ENCODE data around the gene KIF13A.
"Not testable (repeated sequence)": the region's sequence is repeated elsewhere in the genome, so short reads cannot be mapped to it uniquely, and the experiment has no call there.

The KIF13A gene

GRCh38 chr6:17768388-17768787 lies 219.0 kb downstream of the KIF13A start:
- Mint-ChIP-seq H3K9me3 (no peaks in the 10 kb centered on the region), H3K4me1 (no peaks in the 10 kb centered on the region), H3K27me3 (peaks cover 17% of the 10 kb centered on the region), H3K4me3 (no peak overlapping the region), H3K27ac (no peak overlapping the region)
- DNase-seq, result no peak
- no peak for ATAC-seq

DNA sequence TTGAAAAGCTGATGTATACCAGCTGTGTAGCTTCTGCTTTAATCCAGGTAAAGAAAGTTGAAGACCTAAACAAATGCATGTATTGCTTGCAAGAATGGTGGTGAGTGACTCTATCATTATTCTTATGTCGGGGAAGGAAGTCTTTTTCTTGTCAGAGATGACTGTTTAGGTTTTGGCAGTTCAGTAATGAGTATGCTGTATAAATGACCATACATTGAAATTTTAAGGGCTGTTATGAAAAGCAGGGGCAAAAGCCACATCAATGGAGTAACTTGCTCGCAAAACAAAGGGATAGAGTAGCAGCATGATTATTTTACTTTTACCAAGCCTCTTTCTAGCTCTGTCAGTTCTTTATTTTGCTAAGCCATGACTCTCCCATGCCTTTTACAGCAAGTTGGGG lies 224.8 kb downstream of the KIF13A start:
- H3K9me3 Mint-ChIP-seq, result no peaks in the 10 kb centered on the region
- H3K27me3 Mint-ChIP-seq, result peaks cover 10% of the 10 kb centered on the region
- H3K4me3 Mint-ChIP-seq, result no peak overlapping the region
- ATAC-seq (no peak), DNase-seq (no peak)
- H3K4me1 Mint-ChIP-seq, result no peaks in the 10 kb centered on the region
- H3K27ac Mint-ChIP-seq, result no peak overlapping the region

GRCh38 chr6:17758119-17758518 lies 229.3 kb downstream of the KIF13A start:
- DNase-seq (no peak), ATAC-seq (no peak)
- no peak overlapping the region for H3K4me3 Mint-ChIP-seq
- no peaks in the 10 kb centered on the region for H3K27me3 Mint-ChIP-seq
- H3K4me1 Mint-ChIP-seq, result no peaks in the 10 kb centered on the region
- H3K27ac Mint-ChIP-seq, result no peak overlapping the region
- no peaks in the 10 kb centered on the region for H3K9me3 Mint-ChIP-seq

GRCh38 chr6:17754254-17754653 lies 233.2 kb downstream of the KIF13A start:
- ATAC-seq (no peak), DNase-seq (no peak)
- H3K9me3 Mint-ChIP-seq, result no peaks in the 10 kb centered on the region
- no peaks in the 10 kb centered on the region for H3K27me3 Mint-ChIP-seq
- H3K4me3 Mint-ChIP-seq, result no peak overlapping the region
- H3K4me1 Mint-ChIP-seq, result no peaks in the 10 kb centered on the region
- H3K27ac Mint-ChIP-seq, result no peak overlapping the region

- DNase-seq, H3K27me3 Mint-ChIP-seq, H3K4me1 Mint-ChIP-seq, ATAC-seq, H3K9me3 Mint-ChIP-seq, H3K27ac Mint-ChIP-seq, H3K4me3 Mint-ChIP-seq: not testable (repeated sequence)
These were observed 242.1 kb downstream of the KIF13A start for GRCh38 chr6:17745324-17745723.

DNA sequence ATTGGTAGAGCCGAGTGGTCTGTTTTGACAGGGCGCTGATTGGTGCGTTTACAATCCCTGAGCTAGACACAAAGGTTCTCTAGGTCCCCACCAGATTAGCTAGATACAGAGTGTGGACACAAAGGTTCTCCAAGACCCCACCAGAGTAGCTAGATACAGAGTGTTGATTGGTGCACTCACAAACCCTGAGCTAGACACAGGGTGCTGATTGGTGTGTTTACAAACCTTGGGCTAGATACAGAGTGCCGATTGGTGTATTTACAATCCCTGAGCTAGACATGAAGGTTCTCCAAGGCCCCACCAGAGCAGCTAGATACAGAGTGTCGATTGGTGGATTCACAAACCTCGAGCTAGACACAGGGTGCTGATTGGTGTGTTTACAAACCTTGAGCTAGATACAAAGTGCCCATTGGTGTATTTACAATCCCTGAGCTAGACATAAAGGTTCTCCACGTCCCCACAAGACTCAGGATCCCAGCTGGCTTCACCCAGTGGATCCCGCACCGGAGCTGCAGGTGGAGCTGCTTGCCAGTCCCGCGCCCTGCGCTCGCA lies 242.6 kb downstream of the KIF13A start:
- not testable (repeated sequence) for ATAC-seq, DNase-seq, H3K27me3 Mint-ChIP-seq, H3K4me3 Mint-ChIP-seq, H3K4me1 Mint-ChIP-seq, H3K9me3 Mint-ChIP-seq, H3K27ac Mint-ChIP-seq

GRCh38 chr6:17744019-17744756 lies 243.2 kb downstream of the KIF13A start:
- H3K4me1 Mint-ChIP-seq, result no peaks in the 10 kb centered on the region
- H3K9me3 Mint-ChIP-seq, result peaks cover 3 to 8% of the 10 kb centered on the region in 2 donors
- H3K27me3 Mint-ChIP-seq, result peaks cover 6% of the 10 kb centered on the region
- ATAC-seq, result no peak
- DNase-seq, result no peak
- no peak overlapping the region for H3K4me3 Mint-ChIP-seq
- no peak overlapping the region for H3K27ac Mint-ChIP-seq

GRCh38 chr6:17741507-17741906 lies 245.9 kb downstream of the KIF13A start:
- Mint-ChIP-seq H3K4me3 (no peak overlapping the region), H3K27ac (no peak overlapping the region), H3K27me3 (peaks cover 6% of the 10 kb centered on the region), H3K4me1 (no peaks in the 10 kb centered on the region), H3K9me3 (peaks cover 19 to 21% of the 10 kb centered on the region in 2 donors)
- DNase-seq, result no peak
- no peak for ATAC-seq

- Mint-ChIP-seq H3K4me1 (no peaks in the 10 kb centered on the region), H3K4me3 (no peak overlapping the region), H3K27me3 (peaks cover 6% of the 10 kb centered on the region), H3K9me3 (peaks cover 19 to 21% of the 10 kb centered on the region in 2 donors), H3K27ac (no peak overlapping the region)
- no peak for ATAC-seq
- DNase-seq, result no peak
These were observed 246.7 kb downstream of the KIF13A start for GRCh38 chr6:17740559-17741220.

DNA sequence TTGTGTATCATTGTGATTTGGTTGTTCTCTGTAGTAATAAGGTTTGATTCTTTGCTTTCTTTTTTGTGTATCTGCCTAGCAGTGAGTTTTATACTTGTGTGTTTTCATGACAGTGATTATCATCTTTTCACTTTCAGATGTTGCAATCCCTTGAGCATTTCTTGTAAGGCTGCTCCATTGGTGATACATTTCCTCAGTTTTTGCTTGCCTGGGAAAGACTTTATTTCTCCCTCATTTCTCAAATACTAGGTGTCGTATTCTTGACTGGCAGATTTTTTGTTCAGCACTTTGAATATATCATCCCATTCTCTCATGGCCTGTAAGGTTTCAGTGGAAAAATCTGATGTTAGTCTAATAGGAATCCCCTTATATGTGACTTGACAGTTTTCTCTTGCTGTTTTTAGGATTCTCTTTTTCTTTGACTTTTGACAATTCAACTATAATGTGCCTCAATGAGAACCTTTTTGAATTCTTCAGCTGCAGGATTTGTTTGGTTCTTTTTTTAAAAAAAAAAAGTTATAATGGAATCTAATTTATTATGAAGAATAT lies 249.7 kb downstream of the KIF13A start:
- Mint-ChIP-seq H3K27me3 (peaks cover 6% of the 10 kb centered on the region), H3K9me3 (peaks cover 19 to 21% of the 10 kb centered on the region in 2 donors), H3K27ac (no peak overlapping the region), H3K4me1 (no peaks in the 10 kb centered on the region), H3K4me3 (no peak overlapping the region)
- ATAC-seq, result no peak
- no peak for DNase-seq

DNA sequence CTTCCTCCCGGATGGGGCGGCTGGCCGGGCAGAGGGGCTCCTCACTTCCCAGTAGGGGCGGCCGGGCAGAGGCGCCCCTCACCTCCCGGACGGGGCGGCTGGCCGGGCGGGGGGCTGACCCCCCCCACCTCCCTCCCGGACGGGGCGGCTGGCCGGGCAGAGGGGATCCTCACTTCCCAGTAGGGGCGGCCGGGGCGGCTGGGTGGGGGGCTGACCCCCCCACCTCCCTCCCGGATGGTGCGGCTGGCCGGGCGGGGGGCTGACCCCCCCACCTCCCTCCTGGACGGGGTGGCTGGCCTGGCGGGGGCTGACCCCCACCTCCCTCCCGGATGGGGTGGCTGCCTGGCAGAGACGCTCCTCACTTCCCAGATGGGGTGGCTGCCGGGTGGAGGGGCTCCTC lies 252.1 kb downstream of the KIF13A start:
- H3K4me1 Mint-ChIP-seq, H3K27ac Mint-ChIP-seq, H3K4me3 Mint-ChIP-seq, H3K27me3 Mint-ChIP-seq, DNase-seq: not testable (repeated sequence)
- peak; percentile 57 for ATAC-seq
- H3K9me3 Mint-ChIP-seq, result peaks cover 17 to 19% of the 10 kb centered on the region in 2 donors

GRCh38 chr6:17730078-17730704 lies 257.2 kb downstream of the KIF13A start:
- H3K9me3 Mint-ChIP-seq, result no peaks in the 10 kb centered on the region
- H3K27me3 Mint-ChIP-seq, result no peaks in the 10 kb centered on the region
- DNase-seq (no peak), ATAC-seq (no peak)
- H3K27ac Mint-ChIP-seq, result no peak overlapping the region
- H3K4me1 Mint-ChIP-seq, result no peaks in the 10 kb centered on the region
- no peak overlapping the region for H3K4me3 Mint-ChIP-seq

- Mint-ChIP-seq H3K4me1 (no peaks in the 10 kb centered on the region), H3K4me3 (no peak overlapping the region), H3K9me3 (no peaks in the 10 kb centered on the region), H3K27ac (no peak overlapping the region), H3K27me3 (no peaks in the 10 kb centered on the region)
- ATAC-seq (no peak), DNase-seq (no peak)
These were observed 258.0 kb downstream of the KIF13A start for GRCh38 chr6:17729223-17730077.

GRCh38 chr6:17728551-17729222 lies 258.7 kb downstream of the KIF13A start:
- DNase-seq (no peak), ATAC-seq (peak; percentile 64)
- no peaks in the 10 kb centered on the region for H3K9me3 Mint-ChIP-seq
- H3K4me3 Mint-ChIP-seq, result no peak overlapping the region
- H3K4me1 Mint-ChIP-seq, result no peaks in the 10 kb centered on the region
- no peak overlapping the region for H3K27ac Mint-ChIP-seq
- no peaks in the 10 kb centered on the region for H3K27me3 Mint-ChIP-seq

GRCh38 chr6:17725083-17725482 lies 262.4 kb downstream of the KIF13A start:
- H3K9me3 Mint-ChIP-seq, result no peaks in the 10 kb centered on the region
- H3K27ac Mint-ChIP-seq, result no peak overlapping the region

More at GRCh38 chr6:17725083-17725482, 262.4 kb downstream of the KIF13A start:
- DNase-seq (no peak), ATAC-seq (no peak)
- Mint-ChIP-seq H3K4me3 (no peak overlapping the region), H3K4me1 (no peaks in the 10 kb centered on the region), H3K27me3 (no peaks in the 10 kb centered on the region)
